ENCODE results near the gene DTX1.

- no peak for TF ChIP-seq TAF1 (IDR thresholded peaks at IDR 0.05; ENCODE audit: low read depth, low read length)
- TF ChIP-seq POLR2A (IDR thresholded peaks at IDR 0.05; ENCODE audit: low read depth, low read length): no peak
Measured at GRCh38 chr12:113048716-113049127, 7.8 kb upstream of the DTX1 start.

All from GM12891 (cell line).